ENCODE data around the gene TNK2.
"Not testable (repeated sequence)": the region's sequence is repeated elsewhere in the genome, so short reads cannot be mapped to it uniquely, and the experiment has no call there.

Gene TNK2

DNA sequence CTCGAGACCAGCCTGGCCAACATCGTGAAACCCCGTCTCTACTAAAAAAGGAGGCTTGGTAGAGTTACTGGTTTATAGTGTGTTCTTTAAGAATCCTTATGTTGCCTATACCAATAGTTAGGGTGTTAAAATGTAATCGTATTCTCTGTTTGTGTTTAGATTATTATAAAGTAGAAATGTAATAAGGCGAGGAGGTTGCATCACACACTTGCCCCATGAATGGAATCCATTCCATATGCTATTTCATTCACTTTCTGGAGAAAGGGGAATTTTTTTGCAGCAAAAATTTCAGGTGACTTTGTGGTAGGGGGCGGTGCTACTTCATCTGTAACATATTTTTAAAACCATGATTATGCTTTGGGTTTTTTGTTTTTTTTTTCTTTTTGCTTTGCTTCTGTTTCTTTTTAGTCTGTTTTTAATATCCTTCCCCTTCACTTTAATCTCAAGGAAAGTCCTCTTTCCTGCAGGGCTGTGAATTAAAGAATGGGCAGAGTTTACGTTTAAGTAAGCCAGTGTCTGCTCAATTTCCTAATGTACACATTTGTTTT is 63.6 kb downstream of the TNK2 start:
- DNase-seq = no peak

DNA sequence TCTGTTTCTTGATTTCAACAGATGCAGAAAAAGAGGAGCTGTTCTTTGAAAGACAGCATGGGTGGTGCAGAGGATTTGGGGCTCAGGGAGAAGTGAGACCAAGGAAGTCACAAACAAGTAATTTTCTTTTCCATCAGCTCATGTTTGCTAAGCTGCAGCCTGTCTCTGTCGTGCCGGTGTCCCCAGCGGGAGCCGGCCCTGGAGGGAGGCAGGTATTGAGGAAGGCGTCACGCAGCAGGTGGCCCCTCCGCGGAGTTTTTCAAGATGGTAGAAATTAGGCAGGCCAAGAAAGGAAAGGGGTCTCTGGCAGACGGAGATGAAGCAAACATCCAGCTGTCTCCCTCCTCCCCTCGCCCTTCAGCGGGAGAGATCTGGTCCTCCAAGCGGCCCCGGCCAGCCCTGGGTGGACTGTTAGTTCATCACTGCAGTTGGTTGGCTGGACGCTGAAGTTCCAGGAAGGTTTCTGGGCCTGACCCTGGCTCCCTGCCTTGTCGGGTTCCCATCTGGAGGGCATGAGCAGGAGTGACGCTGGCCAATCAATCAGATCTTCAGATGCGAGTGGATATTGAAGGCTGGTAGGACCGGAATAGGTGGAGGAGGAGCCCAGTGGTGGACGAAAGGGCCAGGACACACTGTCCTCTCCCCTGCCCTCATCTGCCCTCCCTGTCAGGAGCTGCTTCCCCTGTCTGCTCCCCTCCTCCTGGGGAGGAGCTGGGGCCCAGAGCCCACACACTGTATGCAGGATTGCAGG is 68.9 kb downstream of the TNK2 start:
- DNase-seq = no peak

DNA sequence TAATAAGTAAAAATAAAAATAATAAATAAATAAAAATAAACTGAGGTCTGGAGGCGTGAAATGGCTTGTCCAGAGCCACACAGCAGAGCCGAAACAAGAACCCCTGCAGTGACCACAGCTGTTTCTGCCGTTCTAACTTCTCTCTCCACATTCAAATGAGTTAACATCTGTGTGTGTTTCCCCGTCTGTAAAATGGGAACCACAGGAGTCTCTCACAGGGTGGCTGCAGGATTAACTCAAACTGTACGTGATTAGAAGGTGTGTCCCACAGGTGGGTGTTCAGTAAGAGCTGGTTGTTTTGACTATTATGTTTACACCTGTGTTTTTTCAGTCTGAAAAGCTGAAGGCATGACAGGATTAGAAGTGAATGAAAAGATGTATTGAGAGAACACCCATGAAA is 69.6 kb downstream of the TNK2 start:
- no peak for DNase-seq

DNA sequence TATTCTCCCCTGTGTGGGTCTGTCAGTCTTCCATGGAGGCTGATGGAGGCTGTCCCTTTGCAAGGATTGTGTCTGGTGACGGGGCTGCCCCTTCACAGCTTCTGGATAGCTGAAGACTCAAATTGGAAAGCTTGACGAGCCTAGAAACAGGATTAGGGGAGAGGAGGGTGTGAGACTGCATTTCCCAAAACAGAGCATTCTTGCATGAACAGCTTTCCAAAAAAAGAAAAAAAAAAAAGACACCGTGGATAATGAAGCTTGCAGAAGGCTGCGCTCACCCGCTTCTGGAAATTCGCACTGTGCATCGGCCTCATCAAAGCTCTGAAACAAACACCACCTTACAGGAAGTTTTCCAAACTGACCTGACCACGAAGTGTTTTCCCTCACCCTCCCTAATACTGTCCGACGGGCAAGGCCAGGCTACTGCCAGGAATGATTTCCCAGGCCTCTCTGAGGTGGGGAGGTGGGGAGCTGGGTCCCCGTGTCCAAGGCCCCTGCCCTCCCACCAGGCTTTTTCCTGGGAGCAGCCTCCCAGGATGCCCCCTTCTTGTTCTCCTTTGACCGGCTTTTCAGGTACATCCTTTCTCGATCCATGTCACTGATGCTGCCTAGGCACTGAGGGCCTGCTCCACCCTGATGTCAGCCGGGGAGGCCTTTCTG is 71.7 kb downstream of the TNK2 start:
- DNase-seq = no peak

DNA sequence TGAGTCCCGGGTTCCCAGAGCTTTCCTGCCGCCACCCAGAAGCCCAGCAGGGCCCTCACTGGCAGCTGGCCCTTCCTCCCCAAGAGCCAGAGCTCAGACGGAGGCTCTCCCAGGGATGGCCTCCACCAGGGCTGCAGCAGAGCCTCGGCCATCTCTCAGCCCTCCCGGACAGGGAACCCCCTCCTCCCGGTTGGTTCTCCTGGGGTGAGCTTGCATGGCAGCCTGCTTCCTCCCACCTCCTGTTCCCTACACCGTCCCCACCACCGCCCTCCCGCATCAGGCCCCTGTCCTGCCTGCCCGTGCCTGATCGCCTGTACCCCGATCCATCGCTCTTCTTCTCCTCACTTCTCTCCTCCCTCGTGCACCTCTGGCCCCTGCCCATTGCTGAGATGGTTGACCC is 72.6 kb downstream of the TNK2 start:
- DNase-seq = no peak

DNA sequence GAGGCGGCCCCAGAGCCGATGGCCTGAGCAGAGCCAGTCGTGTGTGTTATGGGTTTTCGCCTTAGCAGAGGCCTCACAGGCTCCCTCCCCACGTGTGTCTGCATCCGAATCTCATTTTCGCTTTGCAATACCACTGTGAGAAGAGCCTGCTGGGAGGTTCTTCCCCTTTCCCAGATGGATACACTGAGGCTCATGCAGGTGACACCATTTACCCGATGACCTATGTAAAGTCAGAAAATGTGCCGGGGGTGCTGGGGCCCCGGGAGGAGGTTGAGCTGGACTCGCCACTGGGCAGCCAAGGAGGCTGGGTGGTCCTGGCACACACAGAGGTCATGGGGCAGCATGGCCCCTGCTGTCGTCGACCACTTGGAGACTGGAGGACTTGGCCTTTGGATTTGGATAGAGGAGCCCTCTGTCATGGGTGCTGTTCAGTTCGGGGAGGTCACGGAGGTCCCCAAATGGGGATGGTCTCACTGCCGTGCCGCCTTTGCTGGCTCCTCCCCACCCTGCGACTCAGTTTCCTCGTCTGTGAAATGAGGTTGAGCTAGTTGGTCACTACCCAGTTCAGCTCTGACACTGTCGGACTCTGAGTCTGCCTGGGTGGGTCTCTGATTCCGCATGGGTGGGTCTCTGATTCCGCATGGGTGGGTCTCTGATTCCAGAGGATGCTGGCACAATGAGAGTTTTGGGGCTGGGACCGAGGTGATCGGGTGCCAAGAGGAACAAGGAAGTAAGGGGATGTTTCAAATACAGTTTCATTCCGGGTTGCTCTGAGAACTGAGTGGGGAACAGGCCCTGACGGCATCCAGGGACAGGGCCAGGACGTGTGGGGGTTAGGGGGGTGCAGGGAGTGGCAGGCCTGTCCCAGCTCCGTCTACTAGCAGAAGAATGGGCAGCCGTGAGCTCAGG is 73.4 kb downstream of the TNK2 start:
- DNase-seq = no peak

DNA sequence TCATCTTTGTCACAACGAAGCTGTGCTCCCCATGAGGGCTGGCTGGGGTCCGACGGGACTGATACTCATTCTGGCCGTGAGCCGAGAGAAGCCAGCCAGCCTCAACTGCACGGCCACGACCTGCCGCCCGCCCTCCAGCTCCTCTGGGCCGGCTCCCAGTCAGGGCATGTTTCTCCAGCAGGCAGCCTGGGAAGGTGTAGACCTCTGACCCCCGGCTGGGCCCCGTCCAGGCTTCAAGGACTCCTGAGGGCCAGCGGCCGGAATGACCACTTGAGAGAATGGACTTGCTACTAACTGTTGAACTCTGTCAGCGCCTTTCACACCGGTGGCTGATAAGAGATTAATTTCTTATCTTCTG is 78.5 kb downstream of the TNK2 start:
- no peak for DNase-seq

DNA sequence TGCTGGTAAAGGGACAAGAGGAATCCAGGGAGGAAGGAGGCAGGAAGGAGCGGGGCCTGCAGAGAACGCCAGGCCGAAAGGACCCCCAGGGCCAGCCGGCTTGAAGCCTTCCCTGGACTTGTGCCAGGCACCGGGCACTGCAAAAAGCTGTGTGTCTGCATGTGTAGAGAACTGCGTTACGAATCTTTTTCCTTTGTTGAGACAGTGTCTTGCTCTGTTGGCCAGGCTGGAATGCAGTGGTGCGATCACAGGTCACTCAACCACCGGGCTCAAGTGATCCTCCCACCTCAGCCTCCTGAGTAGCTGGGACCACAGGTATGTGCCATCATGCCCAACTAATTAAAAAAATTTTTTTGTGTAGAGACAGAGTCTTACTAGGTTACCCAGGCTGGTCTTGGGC is 79.6 kb downstream of the TNK2 start:
- DNase-seq = no peak

DNA sequence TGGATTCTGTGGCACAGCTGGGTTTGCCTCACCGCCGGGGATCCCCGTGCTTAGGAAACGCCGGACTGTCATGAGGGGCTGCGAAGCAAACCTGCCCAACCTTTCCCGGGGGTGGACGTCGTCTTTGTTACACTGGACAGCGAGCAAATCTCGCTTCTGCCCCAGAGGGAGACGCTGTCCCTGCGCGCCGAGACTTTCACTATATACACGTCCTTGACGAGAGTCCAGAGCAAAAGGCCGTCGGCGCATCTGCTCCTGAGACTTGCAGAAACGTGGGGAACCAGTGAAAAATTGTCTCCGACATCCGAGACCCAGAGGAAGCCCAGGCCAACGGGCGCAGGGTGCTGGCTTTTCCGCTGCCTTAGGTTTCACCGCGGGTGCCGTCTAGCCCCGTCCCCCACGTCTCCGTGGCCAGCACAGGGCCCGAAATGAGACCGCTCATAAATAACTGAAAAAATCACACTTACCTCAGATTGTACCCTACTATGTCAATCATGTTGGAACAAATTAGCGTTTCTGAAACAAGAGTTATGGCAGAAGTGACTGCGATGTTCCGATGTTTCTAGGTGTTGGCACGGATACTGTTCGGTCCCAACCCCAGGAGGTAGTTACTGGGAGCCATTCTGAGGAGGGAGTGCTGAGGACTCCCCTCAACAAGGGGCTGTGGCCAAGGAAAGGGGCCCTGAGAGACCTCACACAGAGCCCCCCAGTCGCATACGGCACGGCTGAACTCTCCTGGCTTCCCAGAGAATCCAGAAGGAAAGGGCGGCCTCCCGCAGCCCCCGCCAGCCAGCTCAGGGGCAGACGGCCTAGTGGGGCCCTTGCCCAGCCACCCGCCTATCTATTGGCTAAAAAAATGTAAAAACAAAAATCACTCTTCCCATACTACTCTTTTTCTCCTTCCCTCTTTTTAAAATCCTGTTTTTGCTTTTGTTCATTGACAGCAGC is 82.2 kb downstream of the TNK2 start:
- DNase-seq = no peak

DNA sequence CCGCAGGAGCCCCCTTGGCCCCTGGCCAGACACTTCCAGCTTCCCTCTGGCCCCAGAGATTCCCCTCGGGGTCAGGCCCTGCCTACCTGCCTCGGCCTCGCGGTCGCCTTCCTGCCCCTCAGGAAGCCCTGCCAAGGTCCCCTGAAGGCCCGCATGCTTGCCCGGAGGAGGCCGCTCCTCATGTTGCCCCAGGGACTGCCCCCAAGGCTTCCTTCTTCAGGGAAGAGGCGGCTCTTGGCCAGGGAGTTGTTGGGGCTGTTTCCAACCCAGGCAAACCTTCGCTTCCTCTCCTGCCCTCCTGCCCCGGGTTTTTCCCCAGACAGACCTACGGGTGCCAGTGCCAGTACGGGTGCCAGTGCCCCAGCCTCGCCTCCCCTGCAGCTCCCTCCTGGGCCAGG is 83.2 kb downstream of the TNK2 start:
- no peak for DNase-seq

DNA sequence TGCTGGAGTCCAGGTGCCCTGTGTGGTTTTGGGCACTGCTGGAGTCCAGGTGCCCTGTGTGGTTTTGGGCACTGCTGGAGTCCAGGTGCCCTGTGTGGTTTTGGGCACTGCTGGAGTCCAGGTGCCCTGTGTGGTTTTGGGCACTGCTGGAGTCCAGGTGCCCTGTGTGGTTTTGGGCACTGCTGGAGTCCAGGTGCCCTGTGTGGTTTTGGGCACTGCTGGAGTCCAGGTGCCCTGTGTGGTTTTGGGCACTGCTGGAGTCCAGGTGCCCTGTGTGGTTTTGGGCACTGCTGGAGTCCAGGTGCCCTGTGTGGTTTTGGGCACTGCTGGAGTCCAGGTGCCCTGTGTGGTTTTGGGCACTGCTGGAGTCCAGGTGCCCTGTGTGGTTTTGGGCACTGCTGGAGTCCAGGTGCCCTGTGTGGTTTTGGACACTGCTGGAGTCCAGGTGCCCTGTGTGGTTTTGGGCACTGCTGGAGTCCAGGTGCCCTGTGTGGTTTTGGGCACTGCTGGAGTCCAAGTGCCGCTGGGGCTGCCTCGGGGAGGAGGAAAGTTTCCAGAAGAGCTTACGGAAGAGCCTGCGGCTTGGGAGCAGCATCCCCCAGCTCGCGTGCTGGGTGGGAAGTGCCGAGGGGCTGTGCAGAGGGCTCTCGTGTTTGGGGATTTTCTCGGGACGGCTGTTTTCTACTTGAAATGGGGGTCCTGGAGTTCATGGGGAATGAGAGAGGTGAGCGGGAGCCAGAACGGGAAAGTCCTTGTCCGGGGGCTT is 83.7 kb downstream of the TNK2 start:
- not testable (repeated sequence) for DNase-seq

DNA sequence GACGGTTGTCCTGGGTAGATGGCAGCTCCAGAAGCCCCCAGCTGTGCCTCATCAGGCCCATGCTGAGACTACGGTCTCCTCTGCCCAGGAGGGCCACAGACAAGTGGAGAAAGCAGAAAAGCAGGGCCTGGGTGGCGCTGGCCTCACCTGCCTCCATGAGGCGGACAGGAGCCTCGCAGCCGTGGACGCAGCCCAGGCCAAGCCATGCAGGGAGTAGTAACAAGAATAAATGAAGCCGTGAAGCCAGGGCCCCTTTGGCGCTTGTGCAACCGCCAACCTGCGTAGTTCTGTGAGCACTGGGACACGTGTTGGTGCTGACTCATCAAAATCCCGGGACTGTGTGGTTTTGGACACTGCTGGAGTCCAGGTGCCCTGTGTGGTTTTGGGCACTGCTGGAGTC is 84.4 kb downstream of the TNK2 start:
- no peak for DNase-seq

DNA sequence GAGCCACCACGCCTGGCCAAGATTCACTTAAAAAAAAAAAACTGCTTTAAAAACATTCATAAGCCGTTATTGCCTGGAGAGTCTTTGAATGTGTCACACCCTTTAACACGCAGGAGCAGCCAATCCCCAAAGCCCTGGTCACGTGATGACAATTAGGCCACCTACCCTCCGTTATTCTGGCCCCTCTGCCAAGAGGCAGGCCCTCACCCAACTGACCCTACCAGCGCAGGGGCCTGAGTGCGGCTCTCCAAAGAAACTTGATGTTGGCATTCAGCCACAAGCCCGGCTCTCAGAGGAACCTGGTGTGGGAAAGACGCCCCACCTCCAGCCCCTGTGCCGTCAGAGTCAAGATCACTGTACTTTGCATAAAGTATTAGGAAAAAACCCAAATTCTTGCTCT is 85.1 kb downstream of the TNK2 start:
- DNase-seq = no peak

DNA sequence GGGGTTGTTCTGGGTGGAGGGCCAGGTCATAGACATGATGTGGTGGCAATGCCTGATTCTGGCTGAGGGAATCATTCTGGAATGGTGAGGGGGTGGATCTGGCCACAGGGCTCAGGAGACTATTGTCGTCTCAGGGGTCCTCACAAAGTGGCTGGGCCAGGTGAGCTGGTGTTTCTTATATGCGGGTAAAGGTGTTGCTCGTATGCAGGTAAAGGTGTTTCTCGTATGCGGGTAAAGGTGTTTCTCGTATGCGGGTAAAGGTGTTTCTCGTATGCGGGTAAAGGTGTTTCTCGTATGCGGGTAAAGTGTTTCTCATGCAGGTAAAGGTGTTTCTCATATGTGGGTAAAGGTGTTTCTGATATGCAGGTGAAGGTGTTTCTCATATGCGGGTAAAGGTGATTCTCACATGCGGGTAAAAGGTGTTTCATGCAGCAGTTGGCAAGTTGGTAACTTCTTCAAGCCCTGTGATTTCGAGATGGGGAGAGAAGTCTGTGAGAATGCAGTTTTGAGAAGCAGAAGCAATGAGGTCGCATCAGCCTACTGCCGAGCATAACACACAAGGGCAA is 86.1 kb downstream of the TNK2 start:
- DNase-seq = no peak

DNA sequence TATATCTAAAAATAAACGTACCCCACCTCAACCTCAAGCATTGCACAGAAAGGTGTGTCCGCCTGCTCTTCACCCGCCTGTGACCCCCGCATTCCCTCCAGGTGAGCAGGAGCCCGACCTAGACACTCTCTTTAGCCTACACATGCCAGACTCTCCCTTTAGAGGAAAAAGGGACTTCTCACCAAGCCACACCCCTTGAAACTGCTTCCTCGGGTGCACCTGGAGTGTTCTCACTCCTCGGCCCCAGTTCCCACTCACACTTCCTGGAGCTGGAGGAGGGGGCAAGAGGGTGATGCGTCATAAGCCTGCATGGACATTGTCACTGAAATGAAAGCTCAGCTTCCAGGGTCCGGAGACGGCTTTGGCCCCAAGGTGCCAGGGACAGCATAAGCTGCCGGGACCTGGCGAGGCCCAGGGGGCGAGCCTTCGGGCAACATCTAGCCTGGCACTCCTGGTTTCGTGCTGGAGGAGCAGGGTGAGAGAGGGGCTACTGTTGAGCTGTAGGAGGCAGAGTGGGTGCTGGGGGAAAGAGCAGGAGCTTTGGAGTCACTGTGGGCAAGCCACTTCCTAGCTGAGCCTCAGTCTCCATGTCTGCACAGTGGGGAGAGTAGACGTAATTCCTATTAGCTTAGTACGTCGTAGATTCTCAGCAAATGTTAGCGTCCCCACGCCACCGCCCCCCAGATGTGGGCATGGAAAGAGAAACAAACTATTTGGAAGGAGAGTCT is 86.8 kb downstream of the TNK2 start:
- DNase-seq = no peak

DNA sequence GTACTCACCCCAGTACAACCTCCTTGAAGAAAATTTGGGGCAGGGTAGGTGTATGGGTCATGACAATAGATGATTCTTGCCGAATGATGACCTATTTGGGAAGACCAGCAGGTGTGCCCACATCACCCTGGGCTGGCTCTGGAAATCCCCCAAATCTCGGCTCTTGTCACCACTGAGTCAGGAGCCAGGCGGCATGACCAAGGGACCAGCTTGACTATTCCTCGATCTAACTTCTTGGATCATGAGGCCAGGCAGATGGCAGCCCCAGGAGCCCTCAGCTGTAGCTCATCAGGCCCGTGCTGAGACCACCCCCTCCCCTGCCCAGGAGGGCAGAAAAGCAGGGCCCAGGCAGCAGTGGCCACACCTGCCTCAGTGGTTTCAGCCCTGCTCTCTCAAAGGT is 87.5 kb downstream of the TNK2 start:
- DNase-seq = no peak

DNA sequence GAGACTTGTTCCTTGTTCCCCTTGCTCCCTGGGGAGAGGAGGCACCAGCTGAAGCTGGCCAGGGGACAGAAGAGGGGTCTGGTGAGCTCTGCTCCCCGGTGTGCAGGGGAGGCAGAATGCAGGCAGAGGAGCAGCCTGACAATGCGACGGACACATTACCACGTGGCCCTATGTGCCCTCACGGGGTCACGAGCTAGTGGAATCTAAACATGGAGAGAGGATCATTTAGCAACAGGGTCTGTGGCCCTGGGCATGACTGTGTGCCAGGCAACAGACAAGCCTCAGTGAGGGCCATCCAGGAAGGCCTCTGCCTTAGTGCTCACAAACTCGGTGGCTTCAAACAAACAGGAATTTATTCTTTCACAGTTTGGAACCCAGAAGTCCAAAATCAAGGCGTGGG is 88.2 kb downstream of the TNK2 start:
- DNase-seq = no peak

DNA sequence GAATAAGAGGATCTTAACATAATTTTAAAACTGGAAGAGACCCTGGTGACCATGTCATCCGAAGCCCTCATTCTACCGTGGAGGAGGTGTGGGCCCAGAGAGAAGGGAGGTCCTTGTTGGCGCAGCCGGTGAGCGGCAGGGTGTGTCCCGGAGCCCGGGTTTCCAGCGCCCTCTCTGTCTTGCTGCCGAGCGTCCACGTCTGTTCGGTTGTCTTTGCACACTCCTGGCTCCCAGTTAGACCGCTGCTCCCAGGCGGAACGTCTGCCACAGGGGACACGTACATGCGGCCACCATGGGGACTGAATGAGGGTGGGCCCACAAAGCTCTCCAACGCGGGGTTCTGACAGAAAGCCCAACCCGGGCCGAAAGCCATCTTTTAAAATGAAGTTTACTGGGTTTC is 90.0 kb downstream of the TNK2 start:
- DNase-seq = no peak

DNA sequence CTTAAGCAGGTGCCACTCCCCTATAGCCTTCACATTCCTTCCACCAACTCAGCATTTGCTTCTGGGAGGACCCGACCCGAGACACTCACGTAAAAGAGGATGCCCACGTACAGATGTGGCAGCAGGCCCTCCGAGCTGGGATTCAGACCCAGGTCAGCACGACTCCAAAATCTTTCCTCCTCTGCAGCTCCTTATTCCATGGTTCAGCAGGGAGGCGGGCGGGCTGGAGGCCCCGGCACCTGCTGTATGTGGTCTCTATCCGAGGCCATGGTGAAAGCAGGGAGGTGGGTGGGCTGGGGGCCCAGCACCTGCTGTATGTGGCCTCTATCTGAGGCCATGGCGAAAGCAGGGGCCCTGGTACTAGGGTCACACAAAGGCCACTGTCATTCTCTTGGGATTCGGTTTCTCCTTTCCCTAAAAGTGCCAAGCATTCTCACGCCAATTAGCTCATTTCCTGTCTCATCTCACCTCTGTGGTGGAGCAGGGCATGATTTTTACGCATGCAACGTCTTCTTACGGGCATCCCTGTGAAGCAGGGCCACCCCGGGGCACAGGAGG is 90.7 kb downstream of the TNK2 start:
- DNase-seq = no peak

DNA sequence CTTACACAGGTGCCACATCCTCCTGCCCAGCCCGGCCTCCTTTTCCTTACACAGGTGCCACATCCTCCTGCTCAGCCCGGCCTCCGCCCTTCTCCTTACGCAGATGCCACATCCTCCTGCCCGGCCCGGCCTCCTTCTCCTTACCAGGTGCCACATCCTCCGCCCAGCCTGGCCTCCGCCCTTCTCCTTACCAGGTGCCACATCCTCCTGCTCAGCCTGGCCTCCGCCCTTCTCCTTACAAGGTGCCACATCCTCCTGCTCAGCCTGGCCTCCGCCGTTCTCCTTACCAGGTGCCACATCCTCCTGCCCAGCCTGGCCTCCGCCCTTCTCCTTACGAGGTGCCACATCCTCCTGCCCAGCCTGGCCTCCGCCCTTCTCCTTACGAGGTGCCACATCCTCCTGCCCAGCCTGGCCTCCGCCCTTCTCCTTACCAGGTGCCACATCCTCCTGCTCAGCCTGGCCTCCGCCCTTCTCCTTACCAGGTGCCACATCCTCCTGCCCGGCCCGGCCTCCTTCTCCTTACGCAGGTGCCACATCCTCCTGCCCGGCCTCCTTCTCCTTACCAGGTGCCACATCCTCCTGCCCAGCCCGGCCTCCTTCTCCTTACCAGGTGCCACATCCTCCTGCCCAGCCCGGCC is 92.0 kb downstream of the TNK2 start:
- DNase-seq = not testable (repeated sequence)
